Activated CD4-positive, CD25-positive, alpha-beta regulatory T cell (primary cell): ENCODE data around the gene CTSV.
"Not testable (repeated sequence)": the region's sequence is repeated elsewhere in the genome, so short reads cannot be mapped to it uniquely, and the experiment has no call there.

ENCODE experiments used
- DNase-seq, 4 experiments: peaks; one replicate each; lab custom pipeline; 2025; lab: John Stamatoyannopoulos, UW

Gene CTSV

GRCh38 chr9:97038611-97039513 lies at the start of gene CTSV:
TSS of gene CTSV (minus strand) at chr9:97039142. CDS start at chr9:97038043, 1,099 bp downstream.
- DNase-seq, result peak; percentile 3 to 46 (median 30)

GRCh38 chr9:97087668-97088215 lies 48.8 kb upstream of the CTSV start:
- not testable (repeated sequence) for DNase-seq

- DNase-seq, result not testable (repeated sequence)
Observed at GRCh38 chr9:97084562-97084991, 45.6 kb upstream of the CTSV start.

GRCh38 chr9:97078362-97078761 lies 39.4 kb upstream of the CTSV start:
- no peak for DNase-seq

- no peak for DNase-seq
Observed at GRCh38 chr9:97077452-97078295, 38.7 kb upstream of the CTSV start.

- not testable (repeated sequence) for DNase-seq
Observed at GRCh38 chr9:97076731-97077451, 37.9 kb upstream of the CTSV start.

- no peak for DNase-seq
Observed at GRCh38 chr9:97076238-97076637, 37.3 kb upstream of the CTSV start.

- no peak for DNase-seq
Observed at GRCh38 chr9:97075289-97075985, 36.5 kb upstream of the CTSV start.

- no peak for DNase-seq
Observed at GRCh38 chr9:97073506-97073905, 34.6 kb upstream of the CTSV start.

GRCh38 chr9:97072285-97072776 lies 33.4 kb upstream of the CTSV start:
- no peak for DNase-seq

GRCh38 chr9:97070325-97070724 lies 31.4 kb upstream of the CTSV start:
- DNase-seq, result not testable (repeated sequence)

GRCh38 chr9:97067490-97067889 lies 28.5 kb upstream of the CTSV start:
- no peak for DNase-seq

- DNase-seq, result no peak
Observed at GRCh38 chr9:97064176-97064575, 25.2 kb upstream of the CTSV start.

- DNase-seq, result no peak
Observed at GRCh38 chr9:97060796-97061195, 21.9 kb upstream of the CTSV start.

GRCh38 chr9:97059626-97060025 lies 20.7 kb upstream of the CTSV start:
- no peak for DNase-seq

- DNase-seq, result no peak
Observed at GRCh38 chr9:97057651-97058050, 18.7 kb upstream of the CTSV start.

- DNase-seq, result not testable (repeated sequence)
Observed at GRCh38 chr9:97055891-97056290, 16.9 kb upstream of the CTSV start.

GRCh38 chr9:97053717-97054116 lies 14.8 kb upstream of the CTSV start:
- DNase-seq, result no peak

- no peak for DNase-seq
Observed at GRCh38 chr9:97052735-97053134, 13.8 kb upstream of the CTSV start.

- no peak for DNase-seq
Observed at GRCh38 chr9:97046228-97046627, 7.3 kb upstream of the CTSV start.

- DNase-seq, result no peak
Observed at GRCh38 chr9:97045300-97045699, 6.4 kb upstream of the CTSV start.
